Fibroblast of skin of right biceps (primary cell): ENCODE results near the gene RHBG.

Experiments used
- DNase-seq: peaks from one replicate; pipeline ENCODE4 v3.0.0-alpha.2; 2013

Gene RHBG

GRCh38 chr1:156386949-156387869 lies 18.2 kb downstream of the RHBG start:
- DNase-seq = no peak

- no peak for DNase-seq
Observed at GRCh38 chr1:156387870-156388173, 18.8 kb downstream of the RHBG start.

GRCh38 chr1:156388174-156389137 lies 19.4 kb downstream of the RHBG start:
- no peak for DNase-seq

DNA sequence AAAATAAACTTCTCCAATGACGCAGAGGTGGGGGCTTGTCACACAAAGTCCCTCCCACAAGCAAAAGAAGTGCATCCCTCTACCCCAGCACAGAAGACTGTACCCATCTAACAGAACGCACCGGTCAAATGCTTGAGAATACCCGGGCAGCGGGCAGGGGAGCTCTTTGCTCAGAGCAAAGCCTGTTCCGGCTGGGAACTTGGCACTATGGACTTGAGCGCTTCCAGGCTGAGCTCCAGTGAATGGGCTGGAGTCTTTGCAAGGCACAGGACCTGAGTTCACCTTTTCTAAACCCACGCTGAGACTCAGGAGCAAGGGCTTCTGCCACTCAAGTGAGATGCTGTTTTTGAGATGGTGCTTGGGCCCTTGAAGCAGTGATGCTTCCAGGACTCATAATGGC lies 20.3 kb downstream of the RHBG start:
- DNase-seq = no peak

GRCh38 chr1:156390469-156391365 lies 21.7 kb downstream of the RHBG start:
- DNase-seq = no peak

- DNase-seq = no peak
Observed at GRCh38 chr1:156391366-156391677, 22.3 kb downstream of the RHBG start.

- DNase-seq = no peak
Observed at GRCh38 chr1:156391701-156392100, 22.7 kb downstream of the RHBG start.

DNA sequence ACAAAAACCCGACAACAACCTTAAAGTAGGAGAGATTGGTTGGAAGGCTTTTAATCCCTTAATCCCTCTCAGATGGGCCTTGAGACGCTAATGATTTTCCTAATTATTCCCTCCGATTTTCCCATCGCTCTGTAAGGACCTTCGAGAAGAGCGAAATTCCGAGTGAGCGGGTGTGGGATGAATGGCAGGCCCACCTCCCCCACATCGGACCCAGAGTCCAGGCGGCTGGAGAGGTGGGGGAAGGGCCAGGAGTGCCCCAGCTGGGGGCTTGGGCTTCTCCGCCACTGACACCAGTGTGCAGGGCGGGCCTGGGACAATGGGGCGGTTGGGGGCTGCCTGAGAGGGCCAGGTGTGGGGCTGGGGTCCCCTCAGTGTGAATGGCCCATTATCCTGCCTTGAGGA lies 23.4 kb downstream of the RHBG start:
- no peak for DNase-seq

DNA sequence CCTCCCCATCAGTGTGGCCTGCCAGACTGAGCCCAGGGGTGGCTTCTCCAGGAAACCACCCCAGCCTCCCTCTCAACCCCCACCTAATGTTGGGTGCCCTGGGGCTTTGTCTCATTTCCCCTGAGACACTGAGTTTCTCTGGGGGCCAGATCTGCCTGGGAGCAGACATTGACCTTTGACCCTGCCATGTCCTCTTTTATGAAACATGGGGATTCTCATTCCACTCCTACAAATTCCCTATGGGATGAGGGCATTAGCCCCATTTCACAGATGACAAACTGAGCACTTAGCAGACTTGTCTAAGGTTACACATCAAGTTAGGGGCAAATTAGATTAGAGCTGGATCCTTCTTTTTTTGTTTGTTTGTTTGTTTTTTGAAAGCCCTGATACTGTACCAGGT lies 24.1 kb downstream of the RHBG start:
- DNase-seq = no peak

- DNase-seq = no peak
Observed at GRCh38 chr1:156394082-156394481, 25.1 kb downstream of the RHBG start.

GRCh38 chr1:156394835-156395461 lies 25.9 kb downstream of the RHBG start:
- no peak for DNase-seq

DNA sequence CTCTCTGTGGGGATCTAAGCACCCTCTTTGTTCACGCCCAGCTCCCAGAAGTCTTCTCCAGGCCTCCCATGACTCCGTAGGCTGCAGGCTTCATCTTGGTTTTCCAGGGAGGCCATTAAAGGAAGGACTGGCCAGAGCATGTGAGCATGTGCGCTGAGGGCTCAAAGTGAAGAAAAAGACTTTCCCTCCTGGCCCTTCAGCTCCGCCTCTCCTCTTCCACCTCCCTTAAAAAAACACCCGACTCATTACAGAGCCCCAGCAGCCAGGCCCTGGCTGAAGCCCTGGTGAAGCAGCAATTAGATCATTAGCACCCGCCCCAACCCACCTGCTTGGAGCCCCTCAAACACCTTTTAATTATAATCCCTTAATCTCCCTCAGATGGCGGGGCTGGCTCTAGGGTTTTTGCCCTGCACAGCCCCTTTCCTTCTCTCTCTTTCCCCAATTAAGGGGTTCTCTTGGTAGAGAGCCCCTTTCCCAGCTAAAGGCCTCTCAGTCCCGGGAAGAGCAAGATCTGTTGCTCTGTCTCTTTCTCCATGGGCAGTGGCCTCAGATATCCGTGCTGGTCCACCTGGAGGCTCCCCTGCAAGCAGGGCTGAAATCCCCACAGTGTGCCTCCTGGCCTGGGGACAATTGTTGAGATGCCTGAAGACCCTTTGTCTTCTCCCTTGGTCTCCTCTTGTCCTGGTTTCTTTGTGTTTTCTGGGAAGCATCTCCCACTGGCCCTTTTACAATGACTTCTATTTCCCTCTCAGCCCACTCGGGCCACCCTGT lies 30.5 kb downstream of the RHBG start:
- no peak for DNase-seq

DNA sequence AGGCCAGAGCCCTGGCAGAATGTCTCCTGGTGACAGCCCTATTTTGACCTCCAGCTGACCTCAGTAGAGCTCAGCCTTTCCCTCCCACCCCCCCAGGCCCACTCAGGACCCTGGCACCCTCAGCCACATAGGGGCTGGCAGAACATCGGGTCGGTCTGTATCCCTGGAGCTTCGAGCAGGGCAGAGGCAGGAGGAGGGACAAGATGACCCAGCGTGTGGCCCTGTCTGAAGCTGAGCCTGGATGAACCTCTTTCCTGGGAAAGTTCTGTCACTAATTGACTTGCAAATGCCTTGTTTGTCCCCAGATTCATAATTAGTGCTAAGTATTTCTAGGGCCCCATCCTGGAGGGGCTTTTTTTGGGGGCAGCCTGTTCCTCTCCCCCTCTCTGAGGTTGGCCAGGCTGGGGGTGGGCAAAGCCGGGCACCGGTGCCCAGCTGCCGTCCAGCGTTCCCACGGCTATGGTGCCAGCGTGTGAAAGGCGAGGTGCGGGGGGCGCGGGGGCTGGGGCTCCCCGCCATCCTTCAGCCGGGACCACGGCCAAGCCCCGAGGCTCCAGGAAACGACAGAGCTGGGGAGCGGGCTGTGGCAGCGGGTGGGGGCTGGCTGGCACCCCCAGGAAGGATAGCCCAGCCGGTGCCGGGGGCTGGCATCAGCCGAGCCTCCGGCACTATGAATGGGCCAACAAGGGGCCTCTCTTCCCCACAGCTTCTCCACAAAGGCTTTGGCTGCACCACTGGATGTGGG lies 31.4 kb downstream of the RHBG start:
- DNase-seq = no peak

- DNase-seq = no peak
Observed at GRCh38 chr1:156401041-156401574, 32.1 kb downstream of the RHBG start.

- no peak for DNase-seq
Observed at GRCh38 chr1:156401681-156402081, 32.7 kb downstream of the RHBG start.

DNA sequence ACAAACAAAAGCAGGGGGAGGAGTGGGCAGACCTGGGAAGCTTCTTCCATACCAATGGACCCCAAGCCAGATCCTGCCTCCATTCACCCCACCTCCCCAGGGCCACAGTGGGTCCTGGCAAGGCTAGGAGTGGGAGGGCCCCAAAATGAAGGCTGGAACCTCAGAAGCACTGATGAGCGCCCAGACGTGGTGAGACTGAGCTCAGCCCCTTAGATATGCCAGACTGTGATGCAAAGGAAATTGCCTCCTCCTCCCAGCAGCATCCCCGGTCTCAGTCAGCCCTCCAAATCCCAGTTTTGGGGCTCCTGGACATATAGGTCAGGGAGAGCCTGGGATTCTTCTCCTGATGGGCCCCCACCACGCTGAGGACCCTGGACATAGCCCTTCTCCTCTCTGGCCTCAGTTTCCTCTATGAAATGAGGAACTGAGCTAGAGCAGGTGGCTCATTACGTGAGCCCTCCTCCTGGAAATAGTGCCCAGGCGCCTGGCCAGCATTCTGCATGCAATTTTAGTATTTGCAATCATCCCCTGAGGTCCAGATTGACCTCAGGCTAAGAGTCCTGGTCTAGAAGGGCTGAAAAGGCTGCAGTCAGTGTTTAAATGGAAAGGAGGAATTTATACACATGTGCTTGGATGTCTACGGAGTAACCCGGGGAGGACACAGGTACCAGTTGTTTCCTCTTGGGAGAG lies 33.5 kb downstream of the RHBG start:
- DNase-seq = no peak

DNA sequence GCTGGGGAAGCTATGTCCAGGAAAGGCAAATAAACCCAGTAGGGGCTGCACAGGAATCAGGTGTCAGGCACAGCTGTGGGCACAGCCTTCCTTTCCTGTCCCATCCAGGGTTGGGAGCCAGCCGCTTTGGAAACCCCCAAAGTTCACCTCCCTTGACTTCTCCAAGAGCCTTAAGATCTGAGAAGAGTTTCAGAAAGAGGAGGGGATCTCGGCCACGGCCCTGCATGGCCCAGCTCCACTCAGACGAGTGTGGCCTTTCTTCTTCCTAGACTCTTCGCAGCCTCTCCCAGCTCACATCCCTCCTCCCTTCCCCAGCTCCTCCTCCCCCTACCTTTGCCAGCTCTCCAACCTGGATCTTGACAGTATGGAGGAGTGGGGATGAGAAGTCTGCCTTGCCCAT lies 36.7 kb downstream of the RHBG start:
- DNase-seq = no peak

DNA sequence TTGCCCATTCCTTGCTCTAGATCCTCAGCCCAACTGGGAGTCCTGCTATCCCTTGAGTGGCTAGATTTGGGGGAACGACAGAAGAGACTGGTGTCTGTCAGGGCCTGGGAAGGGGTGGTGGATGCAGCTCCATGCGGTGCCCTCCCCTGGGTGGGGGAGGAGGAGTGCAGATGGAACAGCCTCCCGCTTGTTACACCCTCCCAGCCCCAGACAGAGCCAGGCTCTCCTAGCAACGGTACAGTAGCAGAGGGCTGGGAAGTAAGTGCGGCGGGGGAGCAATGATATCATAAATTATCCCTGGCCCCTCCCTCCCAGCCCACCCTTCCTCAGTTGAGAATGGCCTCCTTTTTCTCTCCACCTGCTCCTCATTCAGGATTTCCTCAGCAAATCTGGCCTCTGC lies 37.2 kb downstream of the RHBG start:
- DNase-seq = no peak

GRCh38 chr1:156407344-156407743 lies 38.3 kb downstream of the RHBG start:
- DNase-seq = no peak

GRCh38 chr1:156407760-156408159 lies 38.7 kb downstream of the RHBG start:
- no peak for DNase-seq
